GM12891 (cell line): ENCODE data around the gene MTG2.

Experiments
- POU2F2 ChIP-seq: IDR thresholded peaks from 2 replicates; pipeline ENCODE4 v1.6.1; 2011; ENCODE audit warnings: low read depth, mild to moderate bottlenecking, control low read depth, low read length, moderate library complexity
- TAF1 ChIP-seq: IDR thresholded peaks from 2 replicates; pipeline ENCODE4 v1.6.1; 2011; ENCODE audit warnings: low read depth, low read length, control low read depth

DNA sequence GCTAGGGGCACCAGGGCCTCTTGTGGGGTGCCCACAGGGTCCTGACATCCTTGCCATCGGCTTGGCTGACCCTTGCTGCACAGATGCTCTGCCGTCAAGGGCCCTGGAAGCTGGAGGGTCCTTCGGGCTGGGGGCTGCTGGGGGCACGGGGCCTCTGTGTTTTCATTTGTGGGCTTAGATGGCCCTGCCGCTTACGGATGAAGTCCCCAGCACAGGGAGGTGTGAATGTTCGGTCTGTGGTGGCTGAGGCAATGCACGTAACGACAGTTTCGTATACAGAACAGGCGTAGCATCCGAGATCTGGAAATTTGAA lies 24.8 kb upstream of the MTG2 start:
- TF ChIP-seq POU2F2: no peak
- TF ChIP-seq TAF1: no peak
